Transverse colon (tissue), 4 donors: ENCODE results near the gene WDFY3.

ENCODE experiments used
- EP300 ChIP-seq: sonication (generic); formaldehyde crosslinking; IDR thresholded peaks from one replicate; pipeline ENCODE4 v1.6.1; 2017; ENCODE audit warnings: antibody characterized with exemption, low read depth
- POLR2A ChIP-seq: fragments of 450-650 bp; IDR thresholded peaks from one replicate; pipeline ENCODE4 v1.6.1; 2016; ENCODE audit warnings: antibody characterized with exemption, mild to moderate bottlenecking, moderate library complexity
- POLR2AphosphoS5 ChIP-seq, 3 donors: sonication (generic); formaldehyde crosslinking; IDR thresholded peaks; one replicate each; pipeline ENCODE4 v1.6.1; 2016; ENCODE audit warnings: antibody characterized with exemption in 3 of 3
- TF ChIP-seq, protein P1 (sequence below), 5 experiments: fragments of 200-600 bp in 3 of 5; fragments of 450-650 bp in 2 of 5; sonication (generic) in 3 of 5; IDR thresholded peaks; 1 replicate in 2 of 5; 2 replicates in 3 of 5; pipeline ENCODE4 v1.5.1; 2016 to 2017; ENCODE audit warnings: antibody characterized with exemption in 5 of 5, inconsistent platforms in 3 of 5, mild to moderate bottlenecking in 2 of 5, moderate library complexity in 1 of 5

DNA sequence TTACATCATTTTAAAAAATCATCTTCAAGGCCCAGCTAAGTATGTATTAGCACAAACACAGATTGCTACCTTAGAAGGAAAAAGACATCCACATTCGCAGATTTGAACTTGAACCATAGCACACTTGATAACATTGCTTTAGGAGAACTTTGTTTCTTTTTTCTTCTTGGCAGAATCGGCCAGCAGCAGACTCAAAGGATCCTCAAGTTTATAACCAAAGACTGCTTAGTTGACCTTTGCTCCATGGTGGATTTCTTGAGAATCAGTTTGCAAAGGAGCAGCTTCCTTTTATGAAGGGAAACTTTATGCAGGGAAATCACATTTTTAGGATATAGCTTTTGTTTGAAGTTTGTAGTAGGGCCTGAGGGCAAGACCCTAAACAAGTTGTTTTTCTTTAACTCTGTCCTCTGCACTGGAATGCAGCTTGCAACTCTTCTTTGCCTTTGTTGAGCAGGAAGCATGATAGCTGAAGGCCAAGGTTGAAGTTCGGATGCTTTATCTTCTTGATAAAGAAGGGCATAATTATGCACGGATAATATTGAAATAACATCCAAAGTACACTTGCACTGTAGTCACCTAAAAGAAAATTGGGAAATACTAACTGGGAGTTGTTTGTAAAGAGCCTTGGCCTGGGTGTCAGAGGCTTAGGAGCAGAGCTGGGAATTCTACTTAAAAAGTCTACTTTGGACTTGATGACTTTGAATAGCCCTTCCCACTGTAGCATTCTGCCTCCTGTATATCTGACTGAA, 305.1 kb downstream of the WDFY3 start:
- no peak for TF ChIP-seq POLR2A
- TF ChIP-seq, protein P1, sequence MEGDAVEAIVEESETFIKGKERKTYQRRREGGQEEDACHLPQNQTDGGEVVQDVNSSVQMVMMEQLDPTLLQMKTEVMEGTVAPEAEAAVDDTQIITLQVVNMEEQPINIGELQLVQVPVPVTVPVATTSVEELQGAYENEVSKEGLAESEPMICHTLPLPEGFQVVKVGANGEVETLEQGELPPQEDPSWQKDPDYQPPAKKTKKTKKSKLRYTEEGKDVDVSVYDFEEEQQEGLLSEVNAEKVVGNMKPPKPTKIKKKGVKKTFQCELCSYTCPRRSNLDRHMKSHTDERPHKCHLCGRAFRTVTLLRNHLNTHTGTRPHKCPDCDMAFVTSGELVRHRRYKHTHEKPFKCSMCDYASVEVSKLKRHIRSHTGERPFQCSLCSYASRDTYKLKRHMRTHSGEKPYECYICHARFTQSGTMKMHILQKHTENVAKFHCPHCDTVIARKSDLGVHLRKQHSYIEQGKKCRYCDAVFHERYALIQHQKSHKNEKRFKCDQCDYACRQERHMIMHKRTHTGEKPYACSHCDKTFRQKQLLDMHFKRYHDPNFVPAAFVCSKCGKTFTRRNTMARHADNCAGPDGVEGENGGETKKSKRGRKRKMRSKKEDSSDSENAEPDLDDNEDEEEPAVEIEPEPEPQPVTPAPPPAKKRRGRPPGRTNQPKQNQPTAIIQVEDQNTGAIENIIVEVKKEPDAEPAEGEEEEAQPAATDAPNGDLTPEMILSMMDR (IDR thresholded peaks at IDR 0.05) = no peak
- TF ChIP-seq POLR2AphosphoS5 (IDR thresholded peaks at IDR 0.05) = no peak
- TF ChIP-seq EP300 = no peak
